ENCODE results near the gene SFXN5.
"Not testable (repeated sequence)": the region's sequence is repeated elsewhere in the genome, so short reads cannot be mapped to it uniquely, and the experiment has no call there.

Gene SFXN5

GRCh38 chr2:72921088-72921851, 150.2 kb downstream of the SFXN5 start:
- no peak for DNase-seq (ENCODE audit: low read depth)

GRCh38 chr2:72920318-72921087, 151.0 kb downstream of the SFXN5 start:
- DNase-seq (ENCODE audit: low read depth): no peak

DNA sequence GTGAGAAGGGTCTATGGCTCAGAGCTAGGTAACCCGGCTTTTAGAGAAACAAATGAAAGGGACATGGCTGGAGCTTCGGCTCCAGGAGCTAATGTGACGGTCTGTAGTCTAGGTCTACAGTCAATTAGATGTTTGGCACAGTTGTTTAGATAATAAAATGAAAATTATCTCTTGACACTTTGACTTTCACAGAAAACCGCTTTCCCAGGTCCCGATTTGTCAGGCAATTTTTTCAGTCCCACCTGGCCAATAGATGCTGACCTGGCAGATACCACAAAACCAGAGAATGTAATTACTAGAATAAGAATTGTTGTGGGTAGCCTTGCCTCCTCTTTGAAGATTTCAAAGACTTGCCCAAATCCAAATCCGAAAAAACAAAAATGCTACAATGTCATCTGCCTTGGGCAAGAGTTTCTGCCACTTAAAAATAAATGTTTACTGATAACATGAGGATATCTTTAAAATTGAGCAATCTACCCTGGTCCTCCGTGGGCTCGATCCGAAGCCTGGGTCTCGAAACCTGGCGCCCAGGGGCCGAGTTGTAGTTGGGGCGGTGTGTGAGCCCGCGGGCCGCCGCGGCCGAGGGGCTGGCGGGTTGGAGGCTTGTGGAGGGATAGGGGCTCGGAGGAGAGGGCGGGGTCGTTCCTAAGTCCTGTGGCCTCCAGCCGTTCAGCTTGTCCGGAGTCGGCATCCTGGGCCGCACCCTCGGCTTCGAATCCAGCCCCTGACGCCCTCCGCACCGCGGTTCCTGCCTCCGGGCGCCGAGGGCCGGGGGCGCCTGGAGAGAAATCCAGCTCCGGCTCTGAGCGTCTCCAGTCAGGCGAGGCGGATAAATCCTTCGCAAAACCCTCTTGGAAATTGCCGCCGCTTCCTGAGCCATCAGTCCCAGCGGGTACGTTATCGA, 151.8 kb downstream of the SFXN5 start:
- DNase-seq (ENCODE audit: low read depth): no peak

DNA sequence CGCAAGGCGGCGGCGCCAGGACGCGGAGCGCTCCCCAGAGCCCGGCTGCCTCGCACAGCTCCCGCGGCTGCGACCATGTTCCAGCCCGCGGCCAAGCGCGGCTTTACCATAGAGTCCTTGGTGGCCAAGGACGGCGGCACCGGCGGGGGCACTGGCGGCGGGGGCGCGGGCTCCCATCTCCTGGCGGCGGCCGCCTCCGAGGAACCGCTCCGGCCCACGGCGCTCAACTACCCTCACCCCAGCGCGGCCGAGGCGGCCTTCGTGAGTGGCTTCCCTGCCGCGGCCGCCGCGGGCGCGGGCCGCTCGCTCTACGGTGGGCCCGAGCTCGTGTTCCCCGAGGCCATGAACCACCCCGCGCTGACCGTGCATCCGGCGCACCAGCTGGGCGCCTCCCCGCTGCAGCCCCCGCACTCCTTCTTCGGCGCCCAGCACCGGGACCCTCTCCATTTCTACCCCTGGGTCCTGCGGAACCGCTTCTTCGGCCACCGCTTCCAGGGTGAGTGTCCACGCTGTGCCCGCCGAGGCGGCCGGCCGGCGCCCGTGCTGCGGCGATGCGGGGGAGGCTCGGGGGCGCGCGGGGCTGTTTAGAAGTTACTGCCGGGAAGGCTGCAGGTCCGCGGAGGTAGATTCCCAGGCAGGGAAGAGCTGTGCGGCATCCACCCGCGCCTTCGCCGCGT, 153.5 kb downstream of the SFXN5 start:
- no peak for DNase-seq (ENCODE audit: low read depth)

GRCh38 chr2:72917138-72917876, 154.2 kb downstream of the SFXN5 start, which contains the start of gene EMX1:
Gene EMX1, plus strand, starts transcription at chr2:72917519. Its CDS starts 334 bp downstream, at chr2:72917853.
- DNase-seq (ENCODE audit: low read depth): no peak

DNA sequence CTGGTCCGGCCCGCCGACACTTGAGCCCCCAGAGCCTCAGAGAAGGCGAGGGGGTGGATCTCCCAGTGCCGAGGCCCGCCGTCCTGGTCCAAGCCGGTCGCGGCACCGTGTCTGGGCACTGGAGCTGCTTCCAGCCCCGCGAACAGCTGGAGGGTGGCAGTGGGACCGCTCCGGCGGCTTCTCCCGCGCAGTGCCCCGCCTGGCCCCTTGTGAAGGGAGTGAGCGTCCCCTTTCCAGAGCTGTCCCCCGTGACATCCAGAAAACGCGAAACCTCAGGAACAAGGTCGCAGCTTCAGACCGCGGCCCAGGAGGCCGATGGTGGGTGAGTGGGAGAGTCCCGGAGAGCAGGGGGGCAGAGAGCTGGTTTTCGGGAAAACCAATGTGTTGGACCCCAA, 154.8 kb downstream of the SFXN5 start:
- no peak for DNase-seq (ENCODE audit: low read depth)

- DNase-seq (ENCODE audit: low read depth): no peak
These were observed 155.4 kb downstream of the SFXN5 start for GRCh38 chr2:72915907-72916742.

DNA sequence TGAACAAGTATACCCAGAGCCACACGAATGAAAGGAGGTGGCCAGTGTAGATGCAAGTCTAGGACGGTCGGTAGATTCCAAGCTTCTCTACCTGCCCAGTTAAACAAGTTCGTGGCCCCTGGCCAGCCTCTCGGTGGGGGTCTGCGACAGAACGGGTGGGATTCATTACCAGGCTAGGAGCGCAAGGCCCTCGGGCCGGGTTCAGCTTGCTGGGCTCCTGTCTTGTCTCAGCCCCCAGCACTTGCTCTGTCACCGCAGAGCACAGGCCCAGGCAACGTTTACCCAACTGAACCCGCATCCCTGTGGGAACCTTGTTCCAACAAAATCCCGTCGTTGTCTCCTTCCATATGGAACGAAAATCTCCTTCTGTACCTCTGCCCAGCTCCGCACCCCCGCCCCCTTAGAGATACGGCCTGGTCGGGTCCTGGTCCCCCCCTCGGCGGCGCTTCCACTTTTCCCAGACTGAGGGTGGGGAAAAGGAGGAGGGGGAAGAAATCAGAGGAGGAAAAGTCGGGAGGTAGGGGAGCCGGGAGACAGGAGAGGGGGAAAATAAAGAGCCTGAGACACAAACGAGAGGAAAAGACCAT, 156.1 kb downstream of the SFXN5 start:
- no peak for DNase-seq (ENCODE audit: low read depth)

DNA sequence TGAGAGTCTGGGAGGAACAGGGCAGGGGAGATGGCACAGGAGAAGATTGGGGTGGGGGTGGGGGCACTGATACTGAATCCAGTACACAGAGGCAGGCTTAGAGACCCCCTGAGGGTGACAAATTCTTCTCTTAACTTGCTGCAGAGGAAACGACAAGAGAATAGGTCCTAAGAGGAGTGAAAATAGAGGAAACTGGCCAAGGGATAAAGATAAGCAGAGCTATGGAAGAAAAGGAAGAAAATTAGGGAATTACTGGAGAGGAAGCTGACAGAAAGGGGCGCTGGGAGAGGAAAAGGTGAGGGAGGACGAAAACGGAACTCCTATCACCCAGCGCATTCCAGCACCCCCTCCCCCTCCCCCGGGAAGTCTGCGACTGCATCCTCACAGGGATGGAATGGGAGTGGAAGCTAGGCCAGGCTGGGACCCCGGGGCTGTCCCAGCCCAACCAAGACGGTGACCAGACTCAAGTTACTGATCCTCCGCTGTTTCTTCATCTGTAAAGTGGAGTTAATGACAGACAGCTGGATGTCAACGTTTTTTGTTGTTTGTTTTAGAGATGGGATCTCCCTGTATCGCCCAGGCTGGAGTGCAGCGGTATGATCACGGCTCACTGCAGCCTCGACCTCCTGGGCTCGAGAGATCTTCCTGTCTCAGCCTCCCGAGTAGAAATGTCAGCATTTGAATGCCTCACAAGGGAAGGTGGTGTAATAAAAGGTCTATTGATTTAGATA, 156.8 kb downstream of the SFXN5 start:
- no peak for DNase-seq (ENCODE audit: low read depth)

GRCh38 chr2:72914206-72914559, 157.3 kb downstream of the SFXN5 start:
- DNase-seq (ENCODE audit: low read depth): no peak

- no peak for DNase-seq (ENCODE audit: low read depth)
These were observed 157.9 kb downstream of the SFXN5 start for GRCh38 chr2:72913486-72914205.

DNA sequence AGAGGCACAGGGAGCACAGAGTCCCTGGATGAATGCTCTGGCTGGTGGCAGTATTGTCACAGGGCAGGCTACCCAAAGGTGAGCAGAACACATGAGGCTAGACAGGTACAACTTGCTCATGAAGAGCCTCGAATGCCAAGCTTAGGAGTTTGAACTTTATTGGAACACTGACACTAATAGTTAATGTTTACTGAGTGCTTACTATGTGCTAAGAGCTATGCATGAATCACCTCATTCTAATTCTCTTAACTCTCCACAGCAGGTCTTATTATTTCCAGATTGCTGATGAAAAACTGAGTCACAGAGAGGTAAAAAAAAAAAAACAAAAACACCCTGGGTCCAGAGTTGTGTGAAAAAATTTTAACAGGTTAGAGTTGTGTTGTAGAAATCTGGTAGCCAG, 160.3 kb downstream of the SFXN5 start:
- DNase-seq (ENCODE audit: low read depth): no peak

- no peak for DNase-seq (ENCODE audit: low read depth)
These were observed 162.8 kb downstream of the SFXN5 start for GRCh38 chr2:72908741-72909140.

- not testable (repeated sequence) for DNase-seq (ENCODE audit: low read depth)
These were observed 164.1 kb downstream of the SFXN5 start for GRCh38 chr2:72907369-72907768.

DNA sequence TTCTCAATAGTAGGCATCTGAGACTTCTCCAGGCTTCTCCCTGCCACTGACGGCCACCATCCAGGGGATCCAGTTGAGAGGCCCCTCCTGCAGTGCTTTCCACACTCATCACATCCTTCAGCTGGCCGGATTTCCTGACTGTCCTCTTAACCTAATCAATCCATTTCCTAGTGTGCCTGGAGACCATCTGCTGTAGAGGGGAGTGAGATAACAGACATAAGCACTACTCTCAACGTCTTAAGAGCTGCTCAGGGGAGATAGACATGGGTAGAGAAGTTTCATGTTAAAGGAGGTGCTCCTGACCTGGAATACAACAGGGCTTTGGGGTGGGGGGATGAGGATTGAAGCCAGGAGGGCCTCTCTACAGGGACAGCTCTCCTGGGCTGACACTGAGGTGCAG, 170.1 kb downstream of the SFXN5 start:
- DNase-seq (ENCODE audit: low read depth): no peak

GRCh38 chr2:72900191-72900825, 171.2 kb downstream of the SFXN5 start:
- no peak for DNase-seq (ENCODE audit: low read depth)

DNA sequence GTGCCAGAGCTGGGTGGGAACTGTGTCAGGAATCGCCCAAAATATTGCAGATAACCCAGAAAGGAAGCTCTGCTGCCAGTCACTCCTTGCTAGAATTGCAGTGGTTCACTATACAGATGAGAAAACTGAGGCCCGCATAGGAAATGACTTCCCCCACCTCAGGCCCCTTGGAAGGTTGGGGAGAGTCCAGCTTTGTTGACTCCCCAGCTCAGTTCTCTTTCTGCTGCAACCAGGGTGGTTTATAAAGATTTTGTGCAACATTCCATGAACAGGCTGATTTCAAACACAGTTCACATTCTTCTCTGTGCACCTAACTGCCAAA, 173.0 kb downstream of the SFXN5 start:
- DNase-seq (ENCODE audit: low read depth): no peak
